Gastrocnemius medialis (tissue), 4 donors: ENCODE results near the gene ZC3H4. TPM values are rescaled to one million over a fixed set of nuclear protein-coding genes. Genes with fewer than 3 reads are reported as not detected.

ENCODE experiments used
- ATAC-seq, 2 donors: fragments of 150-250 bp; one replicate each; pipeline ENCODE4 v1.9.1; 2016
- DNase-seq, 2 donors: peaks; one replicate each; pipeline ENCODE4 v3.0.0-alpha.2; 2019
- H3K27ac ChIP-seq, 4 donors: fragments of 200-600 bp; sonication (generic); 1 replicate in 1 of 4; 2 replicates in 3 of 4; pipeline ENCODE4 v1.5.1; 2016 to 2018; ENCODE audit warnings: mild to moderate bottlenecking in 2 of 4, moderate library complexity in 1 of 4
- H3K27me3 ChIP-seq, 3 donors: fragments of 200-600 bp; sonication (generic) in 2 of 3; 1 replicate in 1 of 3; 2 replicates in 2 of 3; pipeline versions ENCODE4 v1.5.1 to v1.6.0; 2016 to 2019; ENCODE audit warnings: mild to moderate bottlenecking in 1 of 3, moderate library complexity in 1 of 3
- H3K36me3 ChIP-seq, 2 donors: fragments of 200-600 bp; sonication (generic) in 1 of 2; one replicate each; pipeline ENCODE4 v1.5.1; 2017 to 2018
- H3K4me1 ChIP-seq, 2 donors: fragments of 200-600 bp; sonication (generic) in 1 of 2; one replicate each; pipeline ENCODE4 v1.5.1; 2016 to 2017; ENCODE audit warnings: mild to moderate bottlenecking in 2 of 2
- H3K4me3 ChIP-seq, 4 donors: fragments of 200-600 bp; sonication (generic) in 3 of 4; 1 replicate in 1 of 4; 2 replicates in 3 of 4; pipeline ENCODE4 v1.5.1; 2016 to 2019; ENCODE audit warnings: mild to moderate bottlenecking in 2 of 4
- H3K9me3 ChIP-seq, 3 donors: fragments of 200-600 bp; sonication (generic) in 2 of 3; 1 replicate in 1 of 3; 2 replicates in 2 of 3; pipeline ENCODE4 v1.5.1; 2016 to 2019
- POLR2A ChIP-seq, 2 donors: fragments of 450-650 bp; IDR thresholded peaks; one replicate each; pipeline ENCODE4 v1.6.1; 2017; ENCODE audit warnings: antibody characterized with exemption in 2 of 2, mild to moderate bottlenecking in 2 of 2, moderate library complexity in 2 of 2
- in situ Hi-C, 4 donors: fragments of 200-750 bp; cut with MboI; loops; one replicate each; pipeline versions ENCODE4 v1.15.0 to v1.8.0; 2017; ENCODE audit warnings: low sequenced_read_pairs in 4 of 4
- intact Hi-C: fragments of 100-400 bp; cut with DNase I; formaldehyde crosslinking; loops from one replicate; pipeline ENCODE4 v1.15.1; 2023; ENCODE audit warnings: low total_unique reads
- total RNA-seq, 4 donors: library from RNA; depleted of rRNA; stranded (reverse); fragments of >200 nt; gene quantifications; one replicate each; pipeline versions ENCODE4 v1.1.0 to v1.2.3, GENCODE V29; 2016
- TF ChIP-seq, protein P1 (sequence below), 5 experiments: fragments of 450-650 bp in 3 of 5; fragments of 200-600 bp in 2 of 5; sonication (generic) in 2 of 5; IDR thresholded peaks in 4 of 5; conservative IDR thresholded peaks in 1 of 5; 1 replicate in 4 of 5; 2 replicates in 1 of 5; pipeline ENCODE4 v1.5.1; 2016 to 2019; ENCODE audit warnings: antibody characterized with exemption in 5 of 5, mild to moderate bottlenecking in 3 of 5, moderate library complexity in 3 of 5

The ZC3H4 gene
- total RNA-seq, 4 donors from 2014 or later: 16.2 to 31.7 (median 22.8) TPM

GRCh38 chr19:47040869-47041268 is 72.7 kb downstream of the ZC3H4 start:
- no peak for ATAC-seq
- no peak overlapping the region for H3K4me3 ChIP-seq
- H3K9me3 ChIP-seq: no peaks in the 10 kb centered on the region
- DNase-seq: no peak
- H3K36me3 ChIP-seq: no peaks in the 10 kb centered on the region
- intact Hi-C loops: no loop called here
- TF ChIP-seq, protein P1, sequence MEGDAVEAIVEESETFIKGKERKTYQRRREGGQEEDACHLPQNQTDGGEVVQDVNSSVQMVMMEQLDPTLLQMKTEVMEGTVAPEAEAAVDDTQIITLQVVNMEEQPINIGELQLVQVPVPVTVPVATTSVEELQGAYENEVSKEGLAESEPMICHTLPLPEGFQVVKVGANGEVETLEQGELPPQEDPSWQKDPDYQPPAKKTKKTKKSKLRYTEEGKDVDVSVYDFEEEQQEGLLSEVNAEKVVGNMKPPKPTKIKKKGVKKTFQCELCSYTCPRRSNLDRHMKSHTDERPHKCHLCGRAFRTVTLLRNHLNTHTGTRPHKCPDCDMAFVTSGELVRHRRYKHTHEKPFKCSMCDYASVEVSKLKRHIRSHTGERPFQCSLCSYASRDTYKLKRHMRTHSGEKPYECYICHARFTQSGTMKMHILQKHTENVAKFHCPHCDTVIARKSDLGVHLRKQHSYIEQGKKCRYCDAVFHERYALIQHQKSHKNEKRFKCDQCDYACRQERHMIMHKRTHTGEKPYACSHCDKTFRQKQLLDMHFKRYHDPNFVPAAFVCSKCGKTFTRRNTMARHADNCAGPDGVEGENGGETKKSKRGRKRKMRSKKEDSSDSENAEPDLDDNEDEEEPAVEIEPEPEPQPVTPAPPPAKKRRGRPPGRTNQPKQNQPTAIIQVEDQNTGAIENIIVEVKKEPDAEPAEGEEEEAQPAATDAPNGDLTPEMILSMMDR (IDR thresholded peaks at IDR 0.05 in 4 of 5, conservative IDR thresholded peaks at IDR 0.05 in 1 of 5): no peak
- TF ChIP-seq POLR2A (IDR thresholded peaks at IDR 0.05): no peak
- no peaks in the 10 kb centered on the region for H3K27me3 ChIP-seq
- in situ Hi-C loops: no loop called here
- H3K4me1 ChIP-seq: peaks cover 0 to 6% of the 10 kb centered on the region in 2 donors
- H3K27ac ChIP-seq: no peak overlapping the region

DNA sequence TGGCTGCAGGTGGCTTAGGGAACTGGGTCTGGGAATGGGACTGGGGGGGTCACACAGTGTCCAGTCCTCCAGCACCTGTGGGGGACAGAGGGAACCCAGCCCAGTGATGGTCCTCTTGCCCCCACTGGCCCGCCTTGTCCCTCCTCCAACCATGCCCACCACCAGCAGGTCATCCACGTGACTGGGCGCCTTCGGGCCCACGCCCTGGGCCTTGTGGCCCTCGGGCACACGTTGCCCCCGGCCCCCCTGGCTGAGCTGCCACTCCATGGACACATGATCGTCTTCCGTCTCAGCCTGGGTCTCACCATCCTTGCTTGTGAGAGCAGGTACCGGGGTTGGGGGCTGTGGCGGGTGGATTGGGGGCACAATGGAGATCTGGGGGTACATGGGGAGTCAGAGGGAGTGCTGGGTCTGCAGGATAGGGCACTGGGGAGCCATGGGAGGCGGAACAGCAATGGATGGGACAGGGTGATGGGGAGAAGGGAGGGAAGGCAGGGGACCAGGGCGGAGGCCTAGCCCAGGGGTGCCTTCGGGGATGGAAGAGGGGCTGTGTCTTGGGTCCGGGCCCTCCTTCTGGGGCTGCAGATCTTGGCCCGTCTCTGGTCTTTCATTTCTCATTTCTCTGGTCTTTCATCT is 74.2 kb downstream of the ZC3H4 start:
- intact Hi-C loops (no loop called here), in situ Hi-C loops (loop anchor here in 3 of 4 donors (10.0 kb wide), 1 partner anchor 85 kb away; no protein-coding TSS in a partner anchor)
- no peak for ATAC-seq
- H3K27me3 ChIP-seq: peaks cover 4 to 8% (median 6%) of the 10 kb centered on the region in 3 donors
- H3K27ac ChIP-seq: no peak overlapping the region
- no peaks in the 10 kb centered on the region for H3K36me3 ChIP-seq
- H3K4me3 ChIP-seq: no peak overlapping the region
- TF ChIP-seq, protein P1 (IDR thresholded peaks at IDR 0.05 in 4 of 5, conservative IDR thresholded peaks at IDR 0.05 in 1 of 5): no peak
- no peak for TF ChIP-seq POLR2A (IDR thresholded peaks at IDR 0.05)
- DNase-seq: no peak
- H3K9me3 ChIP-seq: no peaks in the 10 kb centered on the region
- peaks cover 5 to 12% of the 10 kb centered on the region in 2 donors for H3K4me1 ChIP-seq

DNA sequence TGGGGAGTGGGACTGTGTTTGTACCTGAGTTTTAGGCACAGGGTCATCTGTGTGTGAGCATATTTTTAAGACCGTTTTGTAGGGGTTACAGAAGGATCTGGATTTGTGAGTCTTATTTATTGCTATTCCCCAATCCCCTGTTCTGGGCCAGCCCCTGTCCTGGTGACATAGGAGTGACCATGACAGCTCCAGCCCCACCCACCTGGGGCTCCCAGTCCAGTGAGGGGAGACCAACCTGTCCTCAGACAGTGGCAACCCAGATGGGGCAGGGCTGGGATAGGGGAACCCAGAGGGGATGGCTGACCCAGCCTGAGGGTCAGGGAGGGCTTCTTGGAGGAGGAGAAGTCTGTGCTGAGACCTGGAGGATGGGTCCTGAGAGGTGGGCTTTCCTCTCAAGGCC is 75.8 kb downstream of the ZC3H4 start:
- intact Hi-C loops (no loop called here), in situ Hi-C loops (loop anchor here in 3 of 4 donors (10.0 kb wide), 1 partner anchor 87 kb away; no protein-coding TSS in a partner anchor)
- Histone ChIP-seq H3K27me3 (peaks cover 4 to 12% (median 6%) of the 10 kb centered on the region in 3 donors), H3K36me3 (no peaks in the 10 kb centered on the region), H3K9me3 (no peaks in the 10 kb centered on the region), H3K27ac (no peak overlapping the region), H3K4me3 (no peak overlapping the region), H3K4me1 (peaks cover 5 to 12% of the 10 kb centered on the region in 2 donors)
- ATAC-seq (no peak), DNase-seq (no peak)
- TF ChIP-seq, protein P1 (IDR thresholded peaks at IDR 0.05 in 4 of 5, conservative IDR thresholded peaks at IDR 0.05 in 1 of 5): no peak
- no peak for TF ChIP-seq POLR2A (IDR thresholded peaks at IDR 0.05)

DNA sequence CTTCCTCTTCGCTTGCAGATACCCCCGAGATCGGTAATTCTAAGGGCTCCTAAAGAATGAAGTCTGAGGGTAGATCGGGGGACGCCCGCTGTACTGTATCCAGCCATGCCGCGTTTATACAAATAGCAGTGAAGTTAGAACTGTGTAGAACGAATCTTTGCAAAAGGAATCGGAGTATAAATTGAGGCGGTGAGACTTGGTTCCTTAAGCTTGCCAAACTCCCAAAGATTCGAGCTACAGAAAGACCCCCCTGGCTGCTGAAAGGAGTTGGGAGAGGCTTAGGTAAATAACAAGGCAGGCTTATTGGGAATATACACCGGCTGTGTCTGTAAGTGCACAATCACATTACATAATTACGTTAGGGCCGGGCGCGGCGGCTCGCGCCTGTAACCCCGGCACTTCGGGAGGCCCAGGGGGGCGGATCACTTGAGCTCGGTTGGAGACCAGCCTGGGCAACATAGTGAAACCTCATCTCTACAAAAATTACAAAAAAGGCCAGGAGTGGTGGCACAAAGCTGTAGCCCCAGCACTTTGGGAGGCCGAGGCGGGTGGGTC is 77.4 kb downstream of the ZC3H4 start:
- intact Hi-C loops: no loop called here
- H3K4me3 ChIP-seq: peak overlapping the region; percentile 51 to 77 (median 58)
- peak; percentile 67 for ATAC-seq
- H3K9me3 ChIP-seq: no peaks in the 10 kb centered on the region
- no peak for TF ChIP-seq POLR2A (IDR thresholded peaks at IDR 0.05)
- TF ChIP-seq, protein P1 (IDR thresholded peaks at IDR 0.05 in 4 of 5, conservative IDR thresholded peaks at IDR 0.05 in 1 of 5): peak in 4 of 5 experiments; percentile 6 to 23 (median 15)
- H3K27ac ChIP-seq: peak overlapping the region in 1 of 4 donors; percentile 11
- in situ Hi-C loops: loop anchor here in 3 of 4 donors (10.0 kb wide), 1 partner anchor 89 kb away; no protein-coding TSS in a partner anchor
- peaks cover 9 to 12% (median 10%) of the 10 kb centered on the region in 3 donors for H3K27me3 ChIP-seq
- DNase-seq: no peak
- peaks cover 5 to 12% of the 10 kb centered on the region in 2 donors for H3K4me1 ChIP-seq
- no peaks in the 10 kb centered on the region for H3K36me3 ChIP-seq
